ENCODE measurements around the gene TREH.

The TREH gene

GRCh38 chr11:118666371-118666770, 13.1 kb downstream of the TREH start:
- no peak for DNase-seq (ENCODE audit: low spot score)

GRCh38 chr11:118663902-118664301, 15.5 kb downstream of the TREH start:
- no peak for DNase-seq (ENCODE audit: low spot score)

- no peak for DNase-seq (ENCODE audit: low spot score)
These were observed 16.1 kb downstream of the TREH start for GRCh38 chr11:118663381-118663780.

GRCh38 chr11:118662401-118663271, 16.8 kb downstream of the TREH start:
- DNase-seq (ENCODE audit: low spot score): no peak

- no peak for DNase-seq (ENCODE audit: low spot score)
These were observed 17.8 kb downstream of the TREH start for GRCh38 chr11:118661425-118662301.

GRCh38 chr11:118660681-118661424, 18.6 kb downstream of the TREH start:
- DNase-seq (ENCODE audit: low spot score): no peak

- no peak for DNase-seq (ENCODE audit: low spot score)
These were observed 19.3 kb downstream of the TREH start for GRCh38 chr11:118659953-118660680.

GRCh38 chr11:118659314-118659952, 20.0 kb downstream of the TREH start:
- peak; percentile 95 for DNase-seq (ENCODE audit: low spot score)

- peak; percentile 57 for DNase-seq (ENCODE audit: low spot score)
These were observed 20.8 kb downstream of the TREH start for GRCh38 chr11:118658429-118659313.

- DNase-seq (ENCODE audit: low spot score): no peak
These were observed 21.6 kb downstream of the TREH start for GRCh38 chr11:118657709-118658428.

GRCh38 chr11:118657238-118657637, 22.2 kb downstream of the TREH start:
- no peak for DNase-seq (ENCODE audit: low spot score)

GRCh38 chr11:118656563-118657165, 22.8 kb downstream of the TREH start:
- no peak for DNase-seq (ENCODE audit: low spot score)

- DNase-seq (ENCODE audit: low spot score): no peak
These were observed 23.8 kb downstream of the TREH start for GRCh38 chr11:118655486-118656190.

GRCh38 chr11:118653684-118654390, 25.6 kb downstream of the TREH start:
- no peak for DNase-seq (ENCODE audit: low spot score)

- DNase-seq (ENCODE audit: low spot score): no peak
These were observed 26.7 kb downstream of the TREH start for GRCh38 chr11:118652681-118653181.

GRCh38 chr11:118651820-118652219, 27.6 kb downstream of the TREH start:
- no peak for DNase-seq (ENCODE audit: low spot score)

GRCh38 chr11:118650366-118650765, 29.1 kb downstream of the TREH start:
- DNase-seq (ENCODE audit: low spot score): no peak
